Stimulated activated CD4-positive, alpha-beta T cell treated with anti-CD3 and anti-CD28 coated beads, TNF-alpha, amount 100 ng/mL, for 4 hours (primary cell): ENCODE data around the gene LRRN2.

ENCODE experiments used
- DNase-seq, 3 experiments: peaks; one replicate each; pipeline ENCODE4 v3.0.0-alpha.2; 2020; ENCODE audit warnings: low read depth in 3 of 3

The LRRN2 gene

DNA sequence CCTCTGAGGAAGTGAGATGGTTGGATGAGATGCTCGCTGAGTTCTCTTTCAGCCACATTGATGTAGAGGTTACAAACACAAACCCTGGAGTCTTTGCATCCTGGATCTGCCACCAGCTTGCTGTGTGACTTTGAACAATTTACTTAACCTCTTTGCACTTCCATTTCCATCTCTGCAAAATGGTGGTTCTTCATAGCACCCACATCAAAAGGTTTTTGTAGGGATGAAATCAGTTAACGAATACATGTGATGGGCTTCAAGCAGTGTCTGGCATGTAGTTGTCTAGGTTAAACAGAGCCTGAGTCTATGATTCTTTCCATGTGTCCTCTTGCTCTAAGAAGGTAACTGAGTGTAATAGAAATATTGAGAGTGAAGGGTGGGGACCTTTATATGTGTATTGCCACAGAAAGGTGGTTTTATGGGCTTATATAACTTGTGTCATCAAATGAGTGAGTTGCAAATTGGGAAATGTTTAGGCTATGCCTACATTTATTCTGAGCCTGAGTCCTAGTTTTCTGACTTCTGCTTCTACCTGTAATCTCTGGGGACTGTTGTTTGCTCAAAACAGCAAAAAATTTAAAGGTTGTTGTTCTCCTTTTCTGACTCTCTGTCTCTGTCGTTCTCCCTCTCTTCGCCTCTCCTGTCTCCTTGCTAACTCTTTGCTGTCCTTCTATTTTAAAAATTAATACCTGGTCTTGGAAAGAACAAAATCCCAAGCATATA lies 27.3 kb upstream of the LRRN2 start:
- DNase-seq: no peak

DNA sequence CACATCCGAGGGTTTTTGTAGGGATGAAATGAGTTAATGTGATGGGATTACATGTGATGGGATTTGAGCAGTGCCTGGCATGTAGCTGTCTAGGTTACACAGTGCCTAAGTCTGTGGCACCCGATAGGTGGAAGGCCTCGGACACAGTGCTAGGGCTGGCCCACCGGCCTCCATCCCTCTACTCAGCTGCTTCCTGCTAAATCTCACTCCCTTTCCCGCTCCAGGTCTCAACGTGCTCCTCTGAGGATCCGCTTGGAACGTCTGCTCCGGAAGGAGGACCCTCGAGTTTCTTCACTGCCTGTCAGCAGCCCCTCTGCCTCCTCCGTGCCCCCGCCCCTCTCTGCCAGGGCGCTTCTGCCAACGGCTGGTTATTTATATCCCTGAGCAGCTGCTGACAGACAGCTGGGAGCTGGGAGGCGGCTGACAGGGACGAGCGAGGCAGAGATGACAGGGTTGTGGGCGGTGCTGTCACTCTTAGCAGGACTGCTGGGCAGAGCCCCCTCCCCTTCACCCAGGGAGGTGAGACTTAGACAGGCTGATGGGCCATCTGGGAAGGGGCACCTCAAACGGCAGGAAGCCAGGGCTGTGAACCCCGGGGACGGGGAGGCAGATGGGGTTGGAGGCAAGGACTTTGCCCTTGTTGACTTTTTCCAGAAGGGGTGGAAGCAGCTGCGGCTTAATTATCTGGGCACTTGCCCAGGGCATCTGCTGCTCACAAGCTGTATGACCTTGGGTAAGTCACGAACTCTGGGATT lies 26.6 kb upstream of the LRRN2 start:
- DNase-seq: no peak

DNA sequence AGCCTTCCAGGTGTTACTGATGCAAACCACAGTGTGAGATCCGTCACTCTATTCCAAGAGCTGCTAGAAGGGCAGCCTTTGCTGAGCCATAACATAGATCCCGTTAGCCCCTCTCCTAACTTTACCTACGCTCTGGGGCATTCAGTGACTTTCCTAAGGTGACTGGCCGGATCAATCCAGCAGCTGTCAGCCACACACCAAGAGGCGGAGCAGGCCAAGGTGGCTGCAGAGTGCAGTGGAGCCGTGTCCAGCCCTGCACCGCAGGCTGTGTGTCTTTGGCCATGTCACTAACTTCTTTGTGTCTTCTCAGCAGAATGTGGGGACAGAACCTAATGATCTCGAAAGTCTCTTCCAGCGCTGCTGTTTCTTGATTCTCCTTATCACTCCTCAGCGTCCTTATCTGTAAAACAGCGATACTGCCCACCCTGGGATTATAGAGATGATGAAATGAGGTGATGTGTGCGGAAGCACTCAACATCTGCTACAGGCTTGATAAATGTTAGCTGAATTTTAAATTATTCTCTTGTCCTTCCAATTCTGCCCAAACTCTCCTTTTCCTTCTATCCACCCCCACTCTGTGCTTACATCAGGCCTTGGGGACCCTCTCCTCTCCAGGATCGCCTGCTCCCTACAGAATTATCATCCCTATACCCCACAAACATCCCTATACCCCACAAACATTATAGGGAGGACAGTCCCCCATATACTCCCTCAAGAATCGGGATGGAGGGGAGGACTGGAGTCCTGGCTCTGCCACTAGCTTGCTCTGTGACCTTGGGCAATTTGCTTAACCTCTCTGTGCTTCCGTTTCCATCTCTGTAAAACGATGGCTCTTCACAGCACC lies 25.8 kb upstream of the LRRN2 start:
- no peak for DNase-seq

DNA sequence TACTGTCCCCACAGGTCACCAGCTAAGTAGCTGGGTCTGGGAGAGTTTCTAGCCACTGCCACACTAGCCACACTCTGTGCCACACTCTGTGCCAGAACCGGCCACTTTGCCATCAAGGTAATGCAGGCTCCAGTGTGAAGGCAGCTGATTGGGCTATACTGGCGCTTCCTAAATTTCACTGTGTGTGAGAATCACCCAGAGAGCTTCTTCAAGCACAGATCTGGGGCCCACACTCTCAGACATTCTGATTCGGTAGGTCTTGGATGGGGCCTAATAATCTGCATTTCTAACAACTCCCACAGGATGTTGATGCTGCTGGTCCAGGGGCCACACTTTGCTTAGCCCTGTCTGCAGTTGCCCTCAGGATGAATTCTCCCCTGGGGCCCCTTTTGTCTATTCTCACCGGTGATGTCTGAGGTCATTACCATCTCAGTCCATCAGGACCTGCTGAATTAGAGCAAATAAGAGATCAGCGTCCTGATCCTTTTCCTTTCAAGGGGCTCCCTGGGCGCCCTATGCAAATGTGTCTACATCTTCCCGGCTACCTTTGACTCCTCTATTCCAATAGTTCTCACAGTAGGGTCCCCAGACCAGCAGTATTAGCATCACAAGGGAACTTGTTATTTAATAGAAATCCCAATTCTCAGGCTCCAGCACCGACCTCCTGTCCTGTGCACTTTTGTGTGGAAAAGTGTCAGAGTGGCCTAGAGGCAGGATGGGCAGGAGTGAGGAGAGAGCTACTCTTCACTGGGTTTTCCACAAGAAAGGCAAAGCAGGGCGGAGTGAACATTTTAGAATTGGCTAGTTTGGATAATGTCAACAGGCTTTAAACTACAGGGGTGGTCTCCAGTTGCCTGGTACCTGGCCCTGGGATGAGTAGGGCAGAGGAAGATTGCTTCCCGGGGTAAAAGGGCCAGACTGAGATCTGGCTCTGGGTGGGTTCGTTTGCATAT lies 24.7 kb upstream of the LRRN2 start:
- DNase-seq: no peak

DNA sequence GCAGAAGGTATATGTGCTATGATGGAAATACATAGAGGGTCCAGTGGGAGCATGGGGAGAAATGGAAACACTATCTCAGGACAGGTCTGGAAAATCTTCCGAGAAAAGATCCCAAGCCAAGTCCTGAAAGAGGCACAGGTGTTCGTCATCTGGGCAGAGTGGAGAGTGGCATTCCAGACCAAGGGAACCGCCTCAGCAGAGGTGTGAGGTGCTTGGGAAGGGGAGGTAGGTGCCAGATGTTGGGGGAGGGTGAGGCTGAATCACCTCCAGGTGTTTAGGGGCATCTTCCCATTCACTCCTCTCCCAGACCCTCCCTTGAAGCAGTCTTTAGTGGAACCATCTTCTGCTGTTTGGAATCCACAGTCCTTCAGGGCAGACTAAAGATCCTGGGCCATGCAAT lies 23.5 kb upstream of the LRRN2 start:
- no peak for DNase-seq

DNA sequence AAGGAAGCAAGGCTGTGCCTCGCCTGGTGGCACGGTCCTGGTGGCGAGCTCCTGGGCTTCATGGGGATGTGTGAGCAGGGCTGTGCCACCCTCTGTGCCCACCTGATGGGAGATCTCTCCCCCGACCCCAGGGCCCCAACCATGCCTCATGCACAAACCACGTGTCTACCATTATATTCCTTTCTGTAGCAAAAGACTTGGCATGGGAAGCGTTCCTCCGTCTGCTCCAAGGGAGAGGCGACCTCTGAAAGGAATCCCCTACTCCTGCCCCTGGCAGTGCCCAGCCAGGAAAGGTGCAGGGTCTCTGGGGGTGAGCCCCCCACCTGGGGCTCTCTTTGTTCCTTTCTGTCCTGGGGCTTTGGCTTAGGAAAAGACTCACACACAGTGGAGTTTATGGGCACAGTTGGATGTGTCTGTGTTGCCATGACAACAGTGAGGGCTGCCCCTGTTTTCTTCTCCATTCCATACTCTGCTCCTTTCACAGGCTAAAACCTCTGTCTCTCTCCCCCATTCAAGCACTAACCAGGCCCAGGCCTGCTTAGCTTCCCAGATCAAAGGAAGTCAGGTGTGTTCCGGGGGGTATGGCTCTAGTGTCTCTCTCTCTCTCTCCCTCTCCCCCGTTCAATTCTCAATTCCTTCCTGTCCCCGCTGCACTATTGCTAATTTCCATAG lies 21.4 kb upstream of the LRRN2 start:
- no peak for DNase-seq

DNA sequence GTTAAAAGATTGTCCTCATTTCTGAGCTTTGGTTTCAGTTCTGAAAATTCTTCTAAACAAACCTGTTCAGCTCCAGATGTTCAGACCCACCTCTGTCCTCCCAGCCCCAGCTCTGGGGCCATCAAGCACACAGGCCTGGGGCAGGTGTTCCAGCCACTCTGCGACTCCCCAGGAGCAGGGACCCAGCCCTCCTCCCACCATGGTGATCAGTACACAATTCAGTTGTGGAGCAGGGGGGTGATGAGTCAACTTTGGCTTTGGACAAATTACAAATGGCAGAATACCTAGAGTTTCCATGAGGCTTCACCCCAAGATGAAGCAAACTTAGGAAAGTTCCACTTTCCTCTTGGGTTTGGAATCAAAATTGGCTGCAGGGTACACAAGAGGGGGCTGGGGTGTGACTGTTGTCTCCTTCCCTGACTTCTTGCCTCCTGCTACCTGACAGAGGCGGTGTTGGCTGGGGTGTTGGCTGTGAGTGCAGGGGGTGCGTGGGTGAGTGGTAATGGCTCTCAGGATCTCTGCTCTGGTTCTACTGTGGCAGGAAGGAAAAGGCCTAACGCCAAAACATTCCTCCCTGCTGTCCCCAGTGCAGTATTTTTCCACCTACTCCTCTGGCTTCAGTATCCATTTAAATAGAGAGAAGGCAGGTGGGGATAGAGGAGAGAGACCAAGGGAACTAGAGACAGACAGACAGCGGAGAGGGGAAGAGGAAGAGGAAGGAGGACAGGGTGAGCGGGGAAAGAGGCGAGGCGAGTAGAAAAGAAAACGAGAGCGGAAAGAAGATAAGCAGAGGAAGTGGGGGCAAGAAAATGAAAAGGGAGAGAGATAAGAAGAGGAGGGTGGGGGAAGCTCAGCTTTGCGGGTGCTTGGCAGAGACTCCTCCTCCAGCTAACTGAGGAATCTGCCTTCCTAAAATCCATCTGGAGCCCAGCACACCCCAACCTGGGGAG lies 20.6 kb upstream of the LRRN2 start:
- DNase-seq: no peak

DNA sequence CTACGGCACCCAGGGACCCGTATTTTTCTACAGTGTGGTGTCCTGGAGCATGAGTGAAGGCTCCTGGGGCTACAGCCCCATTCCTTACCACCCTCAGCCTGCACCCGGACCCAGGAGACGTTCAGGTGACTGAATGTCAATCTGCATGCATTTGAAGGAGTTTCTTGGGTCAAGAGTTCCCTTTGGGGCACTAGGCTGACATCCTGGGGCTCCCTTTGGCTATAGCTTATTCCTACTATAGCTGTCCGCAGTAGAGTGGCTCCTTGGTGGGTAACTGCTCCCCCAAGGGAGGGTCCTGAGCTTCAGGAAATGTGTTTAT lies 19.9 kb upstream of the LRRN2 start:
- DNase-seq: no peak

DNA sequence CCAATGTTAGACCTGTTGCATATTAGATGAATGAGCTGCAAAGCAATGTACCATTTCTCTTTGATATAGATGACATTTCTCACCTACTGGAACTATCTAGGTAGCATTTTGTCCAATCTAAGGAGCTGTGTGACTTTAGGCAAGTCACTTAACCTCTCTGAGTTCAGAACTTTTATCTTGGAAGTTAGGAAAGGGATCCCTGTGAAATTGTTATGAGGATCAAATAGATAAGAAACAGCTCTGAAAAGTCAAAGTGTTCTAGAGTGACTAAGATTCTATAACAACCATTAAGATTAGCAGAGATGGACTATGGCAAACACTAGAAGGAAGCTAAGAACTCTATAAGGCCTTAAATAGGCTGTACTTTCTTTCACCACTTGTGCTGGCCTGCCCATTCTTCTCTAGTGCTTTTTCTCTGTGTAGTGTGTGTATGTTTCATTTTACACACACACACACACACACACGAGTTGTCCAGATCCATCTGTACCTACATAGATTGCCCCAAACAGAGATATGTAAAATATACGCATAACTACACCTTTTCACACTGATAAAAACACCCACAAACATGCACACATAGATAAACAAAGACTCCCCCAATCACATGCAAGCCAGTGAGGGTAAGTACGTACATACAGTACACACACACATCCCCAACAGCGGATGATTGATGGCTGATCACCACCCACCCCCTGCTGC lies 19.4 kb upstream of the LRRN2 start:
- DNase-seq: no peak

DNA sequence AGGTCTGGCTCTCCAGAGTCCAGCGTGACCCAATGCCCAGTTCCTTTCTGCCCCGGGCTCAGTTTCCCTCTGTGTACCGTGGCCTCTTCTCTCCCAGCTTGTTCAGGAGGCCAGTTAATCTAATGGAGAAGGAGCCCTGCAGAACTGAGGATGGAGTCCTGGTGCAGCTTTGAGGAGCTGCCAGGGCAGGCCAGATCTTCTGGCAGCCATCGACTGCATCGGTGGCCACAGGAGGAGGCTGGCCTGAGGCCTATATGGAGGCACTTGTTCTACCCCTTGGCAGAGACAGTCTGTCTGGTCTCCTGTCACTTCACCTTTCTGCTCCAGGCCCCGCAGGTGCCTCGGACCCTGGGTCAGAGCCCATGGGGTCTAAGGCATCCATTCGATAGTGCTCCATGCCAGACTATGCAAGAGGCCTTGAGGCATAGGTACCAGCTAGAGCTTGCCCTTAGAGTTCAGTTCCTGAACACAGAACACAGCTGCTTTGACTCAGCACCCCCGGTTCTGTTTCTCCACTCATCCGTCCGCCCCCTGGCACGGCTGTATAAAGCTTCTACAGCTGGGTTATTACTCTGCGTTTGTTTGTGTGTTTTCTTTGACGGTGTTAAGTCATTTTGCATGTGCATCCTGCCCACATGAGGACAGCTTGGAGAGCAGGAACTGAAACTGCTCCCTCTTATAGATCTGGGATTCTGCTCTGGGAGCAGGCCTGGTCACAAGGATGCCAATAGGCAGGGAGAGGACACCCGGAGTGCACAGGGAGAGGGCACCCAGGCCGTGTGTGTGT lies 18.5 kb upstream of the LRRN2 start:
- no peak for DNase-seq

DNA sequence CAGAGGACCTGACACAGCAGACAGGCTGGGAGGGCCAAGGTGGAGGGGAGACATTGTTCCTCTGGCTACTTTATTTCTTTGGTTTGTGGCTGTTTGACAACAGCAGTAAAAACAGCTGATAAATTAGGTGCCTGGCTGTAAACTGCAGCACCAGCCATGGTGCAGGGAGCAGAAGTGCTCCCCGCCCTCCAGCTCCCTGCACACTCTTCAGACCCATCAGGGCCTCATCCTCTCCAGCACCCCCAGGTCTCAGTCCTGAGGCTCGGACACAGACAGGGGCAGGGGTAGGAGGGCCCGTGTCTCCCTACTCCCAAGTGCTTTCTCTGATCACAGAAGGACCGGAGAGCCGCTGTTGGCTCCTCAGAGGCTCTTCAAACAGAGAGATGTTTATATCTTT lies 17.7 kb upstream of the LRRN2 start:
- DNase-seq: no peak

DNA sequence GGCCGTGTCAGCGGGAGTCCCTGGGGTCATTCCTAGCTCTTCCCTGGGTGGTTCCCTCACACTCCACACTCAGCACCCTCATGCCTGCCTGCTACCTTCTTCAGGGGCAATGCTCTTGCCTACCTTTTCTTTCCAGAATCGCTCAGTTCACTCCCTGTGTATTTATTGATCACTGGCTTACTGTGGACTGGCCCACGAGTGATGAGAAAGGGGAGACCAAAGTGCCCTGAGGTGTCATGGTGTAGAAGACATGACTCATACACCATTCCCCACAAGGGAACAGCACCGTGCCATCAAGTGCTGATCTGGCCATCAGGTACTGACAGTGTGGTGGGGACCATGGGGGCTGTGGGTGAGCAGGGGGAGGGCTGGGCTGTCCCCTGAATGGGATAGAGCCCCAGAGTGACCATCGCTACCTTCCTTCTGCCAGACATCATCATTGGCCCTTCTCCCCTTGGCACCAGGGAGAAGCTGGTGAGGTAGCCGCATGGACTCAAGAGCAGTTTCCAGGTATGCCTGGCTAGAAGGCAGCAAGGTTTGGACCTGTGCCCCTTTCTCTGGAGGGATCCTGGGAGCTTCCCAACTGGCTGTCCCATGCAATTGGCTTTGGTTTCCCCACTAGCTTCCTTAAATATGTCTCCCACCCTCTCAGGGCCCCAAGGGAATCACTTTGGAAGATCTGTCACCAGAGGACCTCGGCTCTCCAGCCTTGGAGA lies 17.2 kb upstream of the LRRN2 start:
- DNase-seq: no peak

DNA sequence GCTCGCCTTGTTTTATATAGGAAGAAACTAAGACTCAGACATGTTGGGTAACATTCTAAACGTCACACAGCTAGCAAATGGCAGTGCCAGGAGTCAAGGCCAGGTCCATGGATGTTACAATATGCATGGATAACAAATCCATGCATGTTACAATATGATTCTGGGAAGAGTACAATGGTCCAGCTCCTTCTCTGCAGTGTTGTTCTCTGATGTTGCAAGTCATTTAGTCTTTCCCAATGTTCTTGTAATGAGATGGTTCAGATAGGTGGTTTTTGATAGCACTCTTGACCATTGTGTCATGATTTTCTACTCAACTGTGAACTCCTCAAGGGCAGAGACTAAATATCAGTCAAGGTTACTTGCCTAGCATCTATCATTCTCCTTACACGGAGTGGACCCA lies 15.7 kb upstream of the LRRN2 start:
- DNase-seq: no peak

DNA sequence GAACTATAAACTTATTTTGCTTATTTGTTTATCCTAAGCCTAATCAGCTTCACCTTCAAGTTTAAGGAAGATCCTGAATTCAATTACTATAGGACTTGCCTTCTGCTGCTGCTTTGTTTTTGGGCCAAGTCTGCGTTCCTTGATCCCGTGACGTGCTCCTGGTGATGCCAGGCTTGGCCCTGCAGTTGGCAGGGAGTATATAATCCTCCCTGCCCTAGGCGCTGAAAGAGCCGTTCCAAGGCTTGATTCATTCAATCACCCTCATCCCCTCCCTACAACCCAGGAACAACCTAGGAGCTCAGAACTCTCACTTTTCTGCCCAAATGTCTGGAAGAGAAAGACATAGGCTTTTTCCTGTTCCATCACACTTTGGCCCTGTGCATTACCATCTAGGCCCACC lies 12.4 kb upstream of the LRRN2 start:
- no peak for DNase-seq

DNA sequence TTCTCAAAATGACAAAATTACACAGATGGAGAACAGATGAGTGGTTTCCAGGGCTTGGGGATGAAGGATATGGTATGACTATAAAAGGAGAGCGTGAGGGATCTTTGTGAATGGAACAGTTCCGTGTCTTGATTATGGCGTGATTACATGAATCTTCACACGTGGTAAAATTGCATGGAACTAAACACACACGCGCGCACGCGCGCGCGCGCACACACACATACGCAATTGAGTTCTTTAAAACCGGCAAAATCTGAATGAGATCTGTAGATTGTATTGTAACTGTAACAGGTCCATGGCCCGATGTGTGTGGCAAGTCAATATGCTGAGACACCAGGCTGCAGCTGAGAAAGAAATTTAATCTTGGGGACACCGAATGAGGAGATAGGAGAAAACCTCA lies 11.1 kb upstream of the LRRN2 start:
- DNase-seq: no peak

DNA sequence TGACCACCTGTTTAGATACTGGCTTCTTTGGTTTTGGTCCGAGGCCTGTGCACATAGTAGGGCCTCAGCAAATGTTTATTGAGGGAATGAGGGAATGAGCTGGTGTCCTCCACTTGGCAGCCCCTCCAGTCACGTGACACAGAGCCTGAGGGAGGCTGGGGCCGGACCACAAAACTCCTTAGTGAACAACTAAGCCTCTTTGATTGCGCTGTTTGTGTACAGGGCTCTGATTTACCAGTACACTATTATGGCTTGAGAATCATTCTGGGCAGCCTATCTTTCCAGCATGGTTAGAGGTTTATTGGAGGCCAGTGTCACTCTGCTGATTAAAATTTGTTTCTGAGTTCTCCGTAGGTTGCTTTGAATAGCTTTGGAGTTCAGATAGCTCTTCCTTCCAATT lies 10.2 kb upstream of the LRRN2 start:
- no peak for DNase-seq

DNA sequence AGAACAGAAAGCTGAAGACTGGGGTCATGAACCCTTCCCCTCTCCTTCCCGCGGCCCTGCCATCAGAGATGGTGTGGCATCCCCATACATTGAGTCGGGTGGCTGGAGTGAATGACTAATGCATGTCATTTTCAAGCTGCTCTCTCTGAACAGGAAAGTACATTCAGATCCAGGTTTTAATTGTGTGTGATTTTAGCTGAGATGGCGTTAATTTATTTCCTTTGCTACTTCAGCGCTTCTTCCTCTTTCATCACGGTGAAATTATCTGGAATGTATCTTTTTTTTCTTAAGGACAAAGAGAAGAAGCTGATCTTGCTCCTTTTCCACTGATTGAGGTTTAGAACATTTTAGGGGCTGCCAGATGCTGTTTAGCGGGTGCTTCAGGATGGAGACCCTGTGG lies 8.6 kb upstream of the LRRN2 start:
- no peak for DNase-seq

DNA sequence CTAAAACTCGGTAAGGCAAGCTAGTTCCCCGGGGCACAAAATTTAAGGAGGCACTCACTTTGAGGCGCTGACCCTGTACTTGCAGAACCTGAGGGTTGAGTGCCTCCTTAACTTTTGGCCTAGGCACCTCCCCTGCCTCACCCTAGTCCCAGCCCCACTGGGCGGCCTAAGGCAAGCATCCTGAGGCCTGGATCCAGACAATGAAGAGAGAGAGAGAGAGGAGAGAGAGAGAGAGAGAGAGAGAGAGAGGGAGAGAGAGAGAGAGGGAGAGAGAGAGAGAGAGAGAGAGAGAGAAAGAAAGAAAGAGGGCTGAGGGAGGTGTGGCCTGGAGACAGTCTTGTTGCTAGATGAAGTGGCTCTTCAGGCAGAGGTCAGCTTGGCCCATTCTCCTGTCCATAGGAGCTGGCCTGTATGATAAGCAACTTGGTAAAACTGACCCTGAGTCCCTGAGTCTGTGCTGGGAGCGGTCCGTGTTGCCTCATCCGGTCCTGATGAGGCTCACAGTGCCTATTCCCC lies 7.4 kb upstream of the LRRN2 start:
- DNase-seq: no peak
